GM12873 (cell line): ENCODE results near the gene ECE1.

Experiments
- CTCF ChIP-seq: IDR thresholded peaks from 2 replicates; pipeline ENCODE4 v1.5.1; 2012; ENCODE audit warnings: low read depth, mild to moderate bottlenecking, moderate library complexity, low read length, control low read depth; ENCODE audit not compliant: insufficient read depth; ENCODE audit errors: missing control alignments

The ECE1 gene

DNA sequence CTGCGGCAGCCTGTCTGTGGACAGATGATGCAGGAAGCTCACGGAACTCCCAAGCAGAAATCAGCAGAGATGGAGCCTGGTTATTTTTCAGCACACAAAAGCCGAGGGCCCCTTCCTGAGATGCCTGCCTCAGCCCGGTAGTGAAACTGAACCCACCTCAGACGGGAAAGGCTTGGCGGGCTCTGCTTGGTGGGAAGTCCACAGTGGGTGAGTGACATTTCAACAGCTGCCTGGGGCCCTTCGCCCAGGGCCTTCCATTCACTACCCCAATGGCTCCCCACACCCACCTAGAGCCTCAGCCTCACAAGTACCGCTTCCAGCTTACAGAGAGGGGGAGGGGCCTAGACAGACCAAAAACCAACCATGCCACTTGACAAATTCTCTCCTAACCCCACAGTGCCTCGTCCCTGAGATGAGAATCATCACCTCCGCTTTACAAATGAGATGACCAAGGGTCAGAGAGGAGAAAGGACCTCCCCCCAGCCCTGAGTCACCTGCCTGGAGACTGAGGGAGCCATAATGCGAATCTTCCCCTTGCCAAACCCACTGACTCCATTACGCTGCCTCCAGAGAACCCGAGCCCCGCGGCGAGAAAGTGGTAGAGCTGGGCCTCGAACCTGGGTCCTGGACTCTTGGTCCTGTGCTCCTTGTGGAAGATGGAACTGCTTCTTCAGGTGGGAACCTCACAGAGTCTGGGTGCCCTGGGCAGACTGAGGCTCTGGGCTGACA is 3.4 kb upstream of the ECE1 start:
- no peak for TF ChIP-seq CTCF

GRCh38 chr1:21292984-21293536 is 2.8 kb upstream of the ECE1 start:
- TF ChIP-seq CTCF, result no peak

- TF ChIP-seq CTCF, result no peak
Measured at GRCh38 chr1:21292503-21292983, 2.3 kb upstream of the ECE1 start.

DNA sequence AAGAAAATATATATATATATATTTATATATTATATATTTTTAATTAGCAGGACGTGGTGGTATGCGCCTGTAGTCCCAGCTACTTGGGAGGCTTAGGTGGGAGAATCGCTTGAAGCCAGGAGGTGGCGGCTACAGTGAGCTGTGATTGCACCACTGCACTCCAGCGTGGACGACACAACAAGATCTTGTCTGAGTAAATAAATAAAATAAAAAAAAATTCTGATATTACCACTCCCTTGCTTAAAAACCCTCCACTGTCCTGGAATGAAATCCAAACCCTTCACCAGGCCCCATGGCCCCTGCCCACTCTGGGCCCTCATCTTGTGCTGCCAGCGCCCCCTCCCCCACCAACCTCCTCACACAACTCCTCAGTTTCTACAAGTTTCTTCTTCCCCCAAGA is 1.7 kb upstream of the ECE1 start:
- TF ChIP-seq CTCF, result no peak

- no peak for TF ChIP-seq CTCF
Measured at GRCh38 chr1:21291184-21291583, 921 bp upstream of the ECE1 start.

- no peak for TF ChIP-seq CTCF
Measured at GRCh38 chr1:21290546-21290944, 282 bp upstream of the ECE1 start.

DNA sequence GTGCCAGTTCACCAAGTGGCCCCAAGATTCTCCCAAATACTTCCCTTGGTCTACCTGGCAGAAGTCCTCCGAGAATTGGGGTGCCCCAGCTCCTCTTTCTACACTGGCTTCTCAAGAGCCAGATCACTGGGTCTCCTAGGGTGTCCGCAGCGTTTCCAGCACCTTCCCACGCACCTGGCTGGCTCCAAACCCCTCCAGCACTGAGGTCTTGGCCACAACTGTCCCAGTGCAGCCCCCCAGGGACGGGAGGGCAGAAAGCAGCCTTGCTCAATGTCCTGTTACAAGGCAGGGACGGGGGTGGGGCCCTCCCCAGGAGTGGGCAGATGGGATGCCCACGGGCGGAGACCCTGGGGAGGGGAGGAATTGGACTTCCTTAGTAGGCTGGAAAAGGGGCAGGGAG is 1.1 kb downstream of the ECE1 start:
- TF ChIP-seq CTCF, result no peak
